HG02678 (cell line): ENCODE measurements around the gene NAV2.

Experiments
- ATAC-seq: cut with Tn5 transposase; IDR thresholded peaks from one replicate; pipeline ENCODE4 v1.9.1; 2021; ENCODE audit warnings: mild to moderate bottlenecking, moderate library complexity; ENCODE audit not compliant: unreplicated experiment

The NAV2 gene

GRCh38 chr11:20011307-20011951 lies 298.8 kb downstream of the NAV2 start:
- ATAC-seq: no peak

- ATAC-seq: no peak
Observed at GRCh38 chr11:20013346-20014066, 300.9 kb downstream of the NAV2 start.

DNA sequence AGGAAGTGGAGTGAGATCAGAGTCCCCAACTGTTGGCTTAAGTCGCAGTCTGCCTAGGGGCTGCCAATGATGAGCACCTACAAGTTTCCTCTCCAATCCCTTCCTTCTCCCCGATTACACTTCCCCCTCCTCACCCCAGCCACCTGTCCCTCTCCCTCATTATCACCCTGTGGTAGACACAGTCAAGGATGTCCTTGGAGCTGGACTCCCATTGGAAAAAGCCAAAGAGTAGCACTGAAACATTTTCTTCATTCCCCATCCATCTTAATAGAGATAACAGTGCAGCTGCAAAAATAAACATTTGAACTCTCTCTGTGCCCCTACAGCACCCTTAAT lies 301.4 kb downstream of the NAV2 start:
- no peak for ATAC-seq

GRCh38 chr11:20015101-20015500 lies 302.5 kb downstream of the NAV2 start:
- ATAC-seq: no peak

- no peak for ATAC-seq
Observed at GRCh38 chr11:20015529-20016427, 303.1 kb downstream of the NAV2 start.

- ATAC-seq: no peak
Observed at GRCh38 chr11:20016526-20016925, 303.9 kb downstream of the NAV2 start.

GRCh38 chr11:20017320-20017719 lies 304.7 kb downstream of the NAV2 start:
- ATAC-seq: no peak

- no peak for ATAC-seq
Observed at GRCh38 chr11:20020198-20020597, 307.6 kb downstream of the NAV2 start.

DNA sequence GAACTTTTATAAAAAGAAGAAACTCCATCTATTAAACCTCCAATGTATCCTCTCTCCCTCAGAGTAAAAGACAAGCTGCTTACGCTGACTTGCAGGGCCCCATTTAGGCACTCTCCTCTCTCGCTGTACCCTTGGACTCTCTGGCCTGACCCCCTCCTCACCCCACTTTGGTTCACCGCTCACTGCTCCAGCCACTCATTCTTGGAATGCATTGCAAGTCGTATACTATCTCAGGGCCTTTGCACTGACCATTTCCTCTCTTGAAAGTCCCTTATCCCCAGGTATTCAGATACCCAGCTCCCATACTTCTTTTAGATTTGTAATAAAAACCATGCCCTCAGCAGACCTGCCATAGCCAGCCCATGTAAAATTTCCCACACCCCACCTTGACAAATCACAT lies 308.1 kb downstream of the NAV2 start:
- ATAC-seq: no peak

- ATAC-seq: no peak
Observed at GRCh38 chr11:20021212-20021611, 308.6 kb downstream of the NAV2 start.

DNA sequence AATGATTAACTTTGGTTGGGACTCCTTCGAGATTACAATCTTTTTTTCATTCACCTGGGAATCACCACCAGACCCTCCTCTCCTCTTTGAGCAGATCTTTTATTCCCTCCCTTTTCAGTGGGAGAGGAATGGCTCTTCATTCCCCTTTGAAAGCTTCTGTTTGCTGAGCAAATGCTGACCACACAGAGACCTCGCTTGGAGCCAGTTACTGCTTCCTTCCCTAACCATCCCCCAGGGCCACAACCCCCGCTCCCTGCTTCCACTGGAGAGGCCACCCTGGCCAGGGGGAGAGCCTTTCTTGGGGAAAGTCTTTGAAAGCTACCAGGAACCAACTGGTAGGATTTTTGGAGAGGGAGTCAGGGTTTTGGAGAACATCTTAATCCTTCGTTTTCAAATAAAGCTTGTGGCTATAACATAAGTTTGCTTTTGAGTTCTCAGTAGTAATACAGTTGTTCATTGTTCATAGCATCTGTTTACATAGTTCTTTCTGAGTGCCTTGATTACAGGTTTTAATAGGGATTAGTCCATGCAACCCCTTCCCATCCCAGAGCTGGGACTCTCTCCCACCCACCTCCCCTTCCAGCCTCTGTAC lies 309.2 kb downstream of the NAV2 start:
- no peak for ATAC-seq

DNA sequence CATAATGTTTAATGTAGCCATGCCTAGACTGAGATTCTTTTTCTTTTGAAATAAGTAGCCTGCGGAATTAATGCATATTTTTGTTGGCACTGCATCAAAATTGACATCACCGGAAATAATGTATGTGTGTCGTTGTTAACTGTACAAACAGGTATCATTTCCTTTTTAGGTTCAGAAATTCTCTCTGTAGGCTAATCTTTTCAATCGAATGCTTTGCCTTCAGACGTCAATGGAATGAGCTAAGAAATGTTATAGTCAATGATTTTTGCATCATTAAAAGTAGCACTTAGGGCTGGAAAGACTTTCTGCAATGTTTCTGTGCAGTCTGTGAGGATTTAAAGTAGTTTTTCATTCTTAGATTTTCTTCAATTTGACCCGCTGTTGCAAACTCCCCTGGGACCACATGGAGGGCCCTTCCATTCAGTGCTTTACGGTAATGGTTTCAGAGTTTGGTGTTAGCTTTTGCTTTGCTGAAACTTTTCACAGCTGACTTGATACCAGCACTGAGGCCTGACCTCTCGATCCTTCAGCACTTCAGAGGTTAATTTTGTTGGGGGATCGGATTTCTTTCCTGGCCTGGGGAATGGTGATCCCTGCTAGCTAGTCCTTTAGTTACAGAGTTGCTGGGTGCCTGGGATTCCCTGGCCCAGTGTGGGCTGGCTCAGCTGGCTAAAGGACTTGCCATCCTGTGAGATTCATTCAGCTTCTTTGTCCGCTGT lies 309.9 kb downstream of the NAV2 start:
- no peak for ATAC-seq

DNA sequence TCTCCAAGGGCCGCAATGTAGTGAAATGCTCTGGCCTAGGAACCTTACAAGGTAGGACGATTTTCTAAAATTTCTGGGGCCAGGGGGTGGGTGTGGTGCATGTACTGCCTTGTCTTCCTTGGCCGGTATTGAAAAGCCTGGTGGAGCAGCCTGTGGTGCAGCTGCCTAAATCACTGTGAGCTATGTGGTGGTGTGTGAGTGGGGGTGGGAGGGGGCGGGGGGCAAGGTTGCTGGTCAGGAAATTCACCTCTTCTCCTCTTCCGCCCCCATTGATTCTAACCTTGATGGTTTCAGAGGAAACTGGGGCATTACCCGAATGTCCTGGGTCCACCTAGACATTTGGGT lies 310.4 kb downstream of the NAV2 start:
- no peak for ATAC-seq

GRCh38 chr11:20024172-20024935 lies 311.7 kb downstream of the NAV2 start:
- ATAC-seq: no peak

DNA sequence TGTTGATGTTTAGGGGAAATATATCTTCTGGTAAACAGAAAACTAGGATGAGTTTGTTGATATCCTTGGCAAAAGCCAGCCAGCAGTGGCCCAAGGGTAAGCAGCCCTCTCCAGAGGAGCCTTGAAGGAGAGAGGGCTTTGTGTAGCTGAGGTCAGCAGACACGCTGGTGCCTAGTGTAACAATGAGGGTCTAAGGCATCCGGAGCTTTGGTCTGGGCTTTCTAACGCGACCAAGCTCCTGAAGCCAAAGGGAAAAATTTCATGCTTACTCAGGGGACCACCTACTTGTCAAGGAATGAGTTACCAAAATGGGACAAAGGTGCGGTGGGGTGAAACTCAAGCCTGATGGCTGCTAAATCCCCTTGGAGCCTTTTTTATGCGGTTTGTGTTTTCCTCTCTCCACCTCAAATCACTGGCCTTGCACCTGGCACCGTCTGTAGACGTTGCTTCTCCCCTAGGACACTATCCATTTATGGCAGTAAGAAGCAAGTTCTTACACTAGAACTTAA lies 312.7 kb downstream of the NAV2 start:
- ATAC-seq: no peak

DNA sequence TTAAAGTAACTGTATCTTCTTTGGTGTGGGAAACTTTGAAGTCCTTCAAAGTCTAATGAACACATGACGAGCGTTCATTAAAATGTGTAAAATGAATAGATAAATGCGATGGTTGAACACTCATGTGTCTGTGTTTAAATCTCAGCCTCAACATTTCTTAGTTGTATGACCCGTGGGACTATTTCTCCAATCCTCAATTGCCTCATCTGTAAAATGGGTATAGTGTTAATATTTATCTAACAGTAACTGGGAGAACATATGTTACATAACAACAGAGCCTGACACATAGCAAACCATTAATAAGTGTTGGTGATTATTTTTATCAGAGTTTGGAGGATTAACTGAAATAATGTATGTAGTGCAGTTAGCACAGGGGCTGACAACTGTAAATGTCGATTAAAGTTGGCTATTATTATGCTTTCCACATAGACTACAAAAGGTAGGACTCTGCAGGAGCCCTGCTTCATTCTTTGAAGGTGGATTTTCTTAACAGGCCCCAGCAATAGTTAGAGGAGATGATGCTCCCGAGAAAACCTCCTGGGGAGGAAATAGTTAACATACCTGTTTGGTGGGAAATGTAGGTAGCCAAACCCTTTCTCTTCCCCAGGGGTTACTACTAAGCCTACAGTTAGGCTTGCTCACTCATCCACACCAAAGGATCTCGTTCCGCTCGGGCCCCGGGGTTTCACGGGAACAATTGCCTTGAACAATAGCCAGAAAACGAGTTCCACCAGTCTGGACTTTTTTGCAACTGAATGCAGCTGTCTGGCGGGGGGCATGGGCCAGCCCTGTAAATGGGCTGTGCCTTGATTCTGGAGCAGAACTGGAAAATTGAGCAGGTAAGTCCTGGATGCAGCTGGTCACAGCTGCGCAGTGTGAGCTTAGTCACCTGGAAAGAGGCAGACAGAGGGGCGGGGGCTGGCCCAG lies 314.3 kb downstream of the NAV2 start:
- no peak for ATAC-seq

GRCh38 chr11:20027556-20028013 lies 314.9 kb downstream of the NAV2 start:
- ATAC-seq: no peak

GRCh38 chr11:20029193-20029592 lies 316.6 kb downstream of the NAV2 start:
- no peak for ATAC-seq

- ATAC-seq: no peak
Observed at GRCh38 chr11:20030472-20030871, 317.8 kb downstream of the NAV2 start.
